Peyer's patch (tissue), 4 donors: Measurements from ENCODE around the gene PDSS2. TPM values are rescaled to one million over a fixed set of nuclear protein-coding genes. Genes with fewer than 3 reads are reported as not detected.

Experiments
- DNase-seq, 3 donors: peaks; one replicate each; pipeline ENCODE4 v3.0.0-alpha.2; 2017 to 2019
- H3K27ac ChIP-seq, 4 donors: fragments of 200-600 bp; sonication (generic); one replicate each; pipeline ENCODE4 v1.5.1; 2016 to 2019
- H3K27me3 ChIP-seq, 2 donors: fragments of 200-600 bp; sonication (generic); one replicate each; pipeline ENCODE4 v1.5.1; 2019
- H3K36me3 ChIP-seq, 3 donors: fragments of 200-600 bp; sonication (generic); one replicate each; pipeline ENCODE4 v1.5.1; 2016 to 2019
- H3K4me1 ChIP-seq, 4 donors: fragments of 200-600 bp; sonication (generic); one replicate each; pipeline ENCODE4 v1.5.1; 2016 to 2019
- H3K4me3 ChIP-seq, 4 donors: fragments of 200-600 bp; sonication (generic); 1 replicate in 3 of 4; 2 replicates in 1 of 4; pipeline ENCODE4 v1.5.1; 2016 to 2019; ENCODE audit warnings: mild to moderate bottlenecking in 1 of 4
- H3K9me3 ChIP-seq, 4 donors: fragments of 200-600 bp; sonication (generic); one replicate each; pipeline ENCODE4 v1.5.1; 2016 to 2019; ENCODE audit warnings: mild to moderate bottlenecking in 1 of 4
- CTCF ChIP-seq, 6 experiments: fragments of 450-650 bp in 4 of 6; fragments of 200-600 bp in 2 of 6; sonication (generic) in 1 of 6; IDR thresholded peaks; one replicate each; pipeline ENCODE4 v1.5.1; 2017 to 2019; ENCODE audit warnings: antibody characterized with exemption in 6 of 6, mild to moderate bottlenecking in 3 of 6, moderate library complexity in 1 of 6
- POLR2A ChIP-seq, 2 donors: fragments of 450-650 bp; IDR thresholded peaks; one replicate each; pipeline ENCODE4 v1.5.1; 2017; ENCODE audit warnings: antibody characterized with exemption in 2 of 2, mild to moderate bottlenecking in 2 of 2, moderate library complexity in 2 of 2
- total RNA-seq, 4 donors: library from RNA; depleted of rRNA; stranded (reverse); fragments of >200 nt; gene quantifications; one replicate each; pipeline ENCODE4 v1.1.0, GENCODE V29; 2016

Gene PDSS2
- total RNA-seq, 4 donors from 2014 or later = 9.5 to 16.5 (median 15.4) TPM

GRCh38 chr6:107187630-107188029, 271.7 kb downstream of the PDSS2 start:
- no peak for DNase-seq
- H3K36me3 ChIP-seq = no peaks in the 10 kb centered on the region
- H3K4me3 ChIP-seq = no peak overlapping the region
- TF ChIP-seq CTCF (IDR thresholded peaks at IDR 0.05) = no peak
- H3K27ac ChIP-seq = no peak overlapping the region
- no peaks in the 10 kb centered on the region for H3K4me1 ChIP-seq
- H3K9me3 ChIP-seq = no peaks in the 10 kb centered on the region
- no peaks in the 10 kb centered on the region for H3K27me3 ChIP-seq

- Histone ChIP-seq H3K27me3 (no peaks in the 10 kb centered on the region), H3K4me3 (no peak overlapping the region)
- no peak for DNase-seq
Observed at GRCh38 chr6:107186047-107186446, 273.3 kb downstream of the PDSS2 start.

DNA sequence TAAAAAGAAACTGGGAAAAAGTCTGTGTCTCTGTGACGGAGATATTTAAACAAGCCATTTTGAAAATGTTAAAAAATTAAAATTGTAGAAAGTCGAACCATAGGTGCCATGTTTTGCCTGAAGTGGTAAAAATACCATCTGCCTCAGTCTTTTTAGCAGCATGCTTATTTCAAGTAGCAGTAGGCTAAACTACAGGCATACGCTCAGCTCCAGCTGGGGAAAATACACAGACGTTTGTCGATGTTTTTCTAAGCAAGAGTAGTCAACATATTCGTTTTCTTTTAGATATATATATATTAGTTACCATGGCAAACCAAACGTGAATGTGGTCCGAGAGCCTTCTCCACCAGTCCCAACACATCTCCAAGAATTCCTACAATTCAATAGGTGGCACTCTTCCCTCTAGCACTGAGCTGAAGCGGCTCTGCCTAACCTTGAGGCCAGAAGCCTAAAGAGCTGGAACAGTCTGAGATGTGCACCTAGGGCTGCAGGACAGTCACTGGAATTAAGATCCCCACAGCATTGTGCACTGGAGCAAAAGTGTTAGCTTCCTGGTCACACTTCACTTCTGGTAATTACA, 273.9 kb downstream of the PDSS2 start:
- DNase-seq = no peak
- Histone ChIP-seq H3K27ac (no peak overlapping the region), H3K9me3 (no peaks in the 10 kb centered on the region), H3K4me3 (no peak overlapping the region), H3K27me3 (no peaks in the 10 kb centered on the region), H3K36me3 (no peaks in the 10 kb centered on the region), H3K4me1 (no peaks in the 10 kb centered on the region)
- TF ChIP-seq POLR2A (IDR thresholded peaks at IDR 0.05) = no peak
- no peak for TF ChIP-seq CTCF (IDR thresholded peaks at IDR 0.05)

More at GRCh38 chr6:107186047-107186446, 273.3 kb downstream of the PDSS2 start:
- H3K4me1 ChIP-seq = no peaks in the 10 kb centered on the region
- TF ChIP-seq POLR2A (IDR thresholded peaks at IDR 0.05) = no peak
- no peak for TF ChIP-seq CTCF (IDR thresholded peaks at IDR 0.05)
- no peaks in the 10 kb centered on the region for H3K9me3 ChIP-seq
- no peak overlapping the region for H3K27ac ChIP-seq
- H3K36me3 ChIP-seq = no peaks in the 10 kb centered on the region

- Histone ChIP-seq H3K4me3 (no peak overlapping the region), H3K27me3 (no peaks in the 10 kb centered on the region), H3K4me1 (no peaks in the 10 kb centered on the region), H3K9me3 (no peaks in the 10 kb centered on the region), H3K27ac (no peak overlapping the region), H3K36me3 (no peaks in the 10 kb centered on the region)
- TF ChIP-seq POLR2A (IDR thresholded peaks at IDR 0.05) (no peak), CTCF (IDR thresholded peaks at IDR 0.05) (no peak)
- no peak for DNase-seq
Observed at GRCh38 chr6:107184435-107184834, 274.9 kb downstream of the PDSS2 start.

GRCh38 chr6:107180099-107180498, 279.3 kb downstream of the PDSS2 start:
- no peak overlapping the region for H3K27ac ChIP-seq
- DNase-seq = no peak
- no peaks in the 10 kb centered on the region for H3K4me1 ChIP-seq
- TF ChIP-seq POLR2A (IDR thresholded peaks at IDR 0.05) = no peak
- no peak for TF ChIP-seq CTCF (IDR thresholded peaks at IDR 0.05)
- no peaks in the 10 kb centered on the region for H3K36me3 ChIP-seq
- no peak overlapping the region for H3K4me3 ChIP-seq
- no peaks in the 10 kb centered on the region for H3K9me3 ChIP-seq
- H3K27me3 ChIP-seq = no peaks in the 10 kb centered on the region

- H3K9me3 ChIP-seq = no peaks in the 10 kb centered on the region
- TF ChIP-seq CTCF (IDR thresholded peaks at IDR 0.05) = peak in 3 of 6 experiments; percentile 8 to 35 (median 32)
- no peak for TF ChIP-seq POLR2A (IDR thresholded peaks at IDR 0.05)
- no peak overlapping the region for H3K27ac ChIP-seq
- no peaks in the 10 kb centered on the region for H3K27me3 ChIP-seq
- H3K4me3 ChIP-seq = no peak overlapping the region
- H3K36me3 ChIP-seq = no peaks in the 10 kb centered on the region
- no peaks in the 10 kb centered on the region for H3K4me1 ChIP-seq
- DNase-seq = no peak
Observed at GRCh38 chr6:107179004-107179403, 280.4 kb downstream of the PDSS2 start.
